Keratinocyte (primary cell): ENCODE data around the gene EID1. TPM values are rescaled to one million over a fixed set of nuclear protein-coding genes. Genes with fewer than 3 reads are reported as not detected.

ENCODE experiments used
- DNase-seq: peaks from one replicate; pipeline ENCODE4 v3.0.0-alpha.2; 2011; ENCODE audit warnings: low read depth, missing footprints, low spot score
- FAIRE-seq: peaks from 2 replicates; lab custom pipeline; 2011; peaks lifted over from hg19 to GRCh38; lab: Jason Lieb, UNC
- H2AFZ ChIP-seq: 2 replicates; pipeline ENCODE4 v1.6.0; 2012; ENCODE audit warnings: low read length, control low read depth, inconsistent platforms; ENCODE audit not compliant: control insufficient read depth
- H3K27ac ChIP-seq: 2 replicates; pipeline ENCODE4 v1.5.1; 2011; ENCODE audit warnings: low read length; ENCODE audit not compliant: control insufficient read depth, insufficient read depth
- H3K27me3 ChIP-seq: 3 replicates; pipeline ENCODE4 v1.6.0; 2011; ENCODE audit warnings: low read length; ENCODE audit not compliant: control insufficient read depth, insufficient read depth; ENCODE audit errors: extremely low read depth
- H3K36me3 ChIP-seq, 2 experiments: 2 replicates in 1 of 2; 3 replicates in 1 of 2; pipeline ENCODE4 v1.5.1; 2011; ENCODE audit warnings: low read length in 2 of 2, mild to moderate bottlenecking in 1 of 2; ENCODE audit not compliant: control insufficient read depth in 2 of 2, insufficient read depth in 2 of 2; ENCODE audit errors: extremely low read depth in 1 of 2
- H3K4me1 ChIP-seq: 3 replicates; pipeline ENCODE4 v1.5.1; 2011; ENCODE audit warnings: low read length; ENCODE audit not compliant: control insufficient read depth, insufficient read depth; ENCODE audit errors: extremely low read depth
- H3K4me2 ChIP-seq: 3 replicates; pipeline ENCODE4 v1.6.0; 2011; ENCODE audit warnings: low read depth, low read length; ENCODE audit not compliant: control insufficient read depth, insufficient read depth; ENCODE audit errors: extremely low read depth
- H3K4me3 ChIP-seq, 3 experiments: fragments of 200-600 bp in 1 of 3; sonication (generic) in 1 of 3; 2 replicates in 2 of 3; 3 replicates in 1 of 3; pipeline ENCODE4 v1.5.1; 2011 to 2016; ENCODE audit warnings: low read length in 3 of 3, mild to moderate bottlenecking in 3 of 3, control low read depth in 2 of 3, inconsistent platforms in 1 of 3, low read depth in 1 of 3, mixed read lengths in 1 of 3, mixed run types in 1 of 3, moderate library complexity in 1 of 3; ENCODE audit not compliant: control insufficient read depth in 2 of 3, insufficient read depth in 2 of 3; ENCODE audit errors: extremely low read depth in 1 of 3
- H3K79me2 ChIP-seq: 2 replicates; pipeline ENCODE4 v1.6.0; 2012; ENCODE audit warnings: low read length; ENCODE audit not compliant: control insufficient read depth, insufficient read depth
- H3K9ac ChIP-seq: 3 replicates; pipeline ENCODE4 v1.6.0; 2011; ENCODE audit warnings: low read length; ENCODE audit not compliant: control insufficient read depth, insufficient read depth; ENCODE audit errors: extremely low read depth
- H3K9me1 ChIP-seq: 3 replicates; pipeline ENCODE4 v1.6.0; 2011; ENCODE audit warnings: low read length; ENCODE audit not compliant: control insufficient read depth, insufficient read depth; ENCODE audit errors: extremely low read depth
- H3K9me3 ChIP-seq: 2 replicates; pipeline ENCODE4 v1.5.1; 2012; ENCODE audit warnings: low read depth, low read length; ENCODE audit not compliant: control insufficient read depth
- H4K20me1 ChIP-seq: 3 replicates; pipeline ENCODE4 v1.6.0; 2011; ENCODE audit warnings: low read length; ENCODE audit not compliant: control insufficient read depth, insufficient read depth; ENCODE audit errors: extremely low read depth
- CTCF ChIP-seq, 3 experiments: IDR thresholded peaks in 1 of 3; conservative IDR thresholded peaks in 1 of 3; optimal IDR thresholded peaks in 1 of 3; 2 replicates in 2 of 3; 3 replicates in 1 of 3; pipeline versions ENCODE3 to v1.5.1; 2011; ENCODE audit warnings: low read length in 3 of 3, mild to moderate bottlenecking in 3 of 3, moderate library complexity in 2 of 3, control low read depth in 1 of 3, inconsistent platforms in 1 of 3; ENCODE audit not compliant: insufficient read depth in 2 of 3; ENCODE audit errors: extremely low read depth in 1 of 3
- EZH2 ChIP-seq: IDR thresholded peaks from one replicate; pipeline ENCODE4 v1.6.1; 2012; ENCODE audit warnings: inconsistent platforms, mild to moderate bottlenecking, low read length, moderate library complexity
- dilution Hi-C: fragments of 300-500 bp; cut with MboI; formaldehyde crosslinking; loops from one replicate; pipeline ENCODE4 v1.7.0; 2020; ENCODE audit warnings: low sequenced_read_pairs; ENCODE audit not compliant: extremely low pct_ligation_motif_present
- polyA plus RNA-seq, 5 experiments: library from polyadenylated mRNA; depleted of rRNA in 3 of 5; stranded (reverse) in 3 of 5; stranded (forward) in 1 of 5; unstranded in 1 of 5; fragments of >200 nt; gene quantifications; 1 replicate in 1 of 5; 2 replicates in 3 of 5; 3 replicates in 1 of 5; pipeline versions ENCODE4 v1.2.1 to v1.2.3, GENCODE V29; 2011 to 2012; ENCODE audit warnings: missing spikeins in 2 of 5, low read depth in 1 of 5, low replicate concordance in 1 of 5

Gene EID1
- polyA plus RNA-seq, 1 donor (not counting 4 experiments of a cell fraction or from before 2014, with no cell fraction given): 120 TPM

GRCh38 chr15:48922046-48922445 lies 44.1 kb downstream of the EID1 start:
- dilution Hi-C loops: no loop called here
- TF ChIP-seq CTCF (optimal IDR thresholded peaks at IDR 0.05 in 1 of 3, IDR thresholded peaks at IDR 0.05 in 1 of 3, conservative IDR thresholded peaks at IDR 0.05 in 1 of 3; ENCODE audit: extremely low read depth in 1 of 3, insufficient read depth in 2 of 3, low read length in 3 of 3) (no peak), EZH2 (no peak)
- no peak overlapping the region for H3K27ac ChIP-seq
- H3K9me3 ChIP-seq: no peaks in the 10 kb centered on the region
- H3K27me3 ChIP-seq: no peaks in the 10 kb centered on the region
- H3K4me2 ChIP-seq: no peak overlapping the region
- no peak overlapping the region for H2AFZ ChIP-seq
- H4K20me1 ChIP-seq: no peaks in the 10 kb centered on the region
- H3K9ac ChIP-seq: no peak overlapping the region
- H3K79me2 ChIP-seq: no peaks in the 10 kb centered on the region
- peaks cover 4% of the 10 kb centered on the region for H3K4me1 ChIP-seq
- no peaks in the 10 kb centered on the region for H3K36me3 ChIP-seq
- H3K9me1 ChIP-seq: no peaks in the 10 kb centered on the region
- FAIRE-seq (no peak), DNase-seq (no peak)
- H3K4me3 ChIP-seq: no peak overlapping the region

- DNase-seq (no peak), FAIRE-seq (no peak)
- H4K20me1 ChIP-seq: no peaks in the 10 kb centered on the region
- H3K9me3 ChIP-seq: no peaks in the 10 kb centered on the region
- no peaks in the 10 kb centered on the region for H3K27me3 ChIP-seq
- no peaks in the 10 kb centered on the region for H3K9me1 ChIP-seq
- no peak overlapping the region for H3K4me3 ChIP-seq
- no peaks in the 10 kb centered on the region for H3K79me2 ChIP-seq
- H2AFZ ChIP-seq: no peak overlapping the region
- no peak overlapping the region for H3K27ac ChIP-seq
- no peak overlapping the region for H3K4me2 ChIP-seq
- no peak overlapping the region for H3K9ac ChIP-seq
- TF ChIP-seq CTCF (optimal IDR thresholded peaks at IDR 0.05 in 1 of 3, IDR thresholded peaks at IDR 0.05 in 1 of 3, conservative IDR thresholded peaks at IDR 0.05 in 1 of 3; ENCODE audit: extremely low read depth in 1 of 3, insufficient read depth in 2 of 3, low read length in 3 of 3) (no peak), EZH2 (no peak)
- peaks cover 4% of the 10 kb centered on the region for H3K4me1 ChIP-seq
- no peaks in the 10 kb centered on the region for H3K36me3 ChIP-seq
- dilution Hi-C loops: no loop called here
Measured at GRCh38 chr15:48924528-48925393, 46.8 kb downstream of the EID1 start.
